A172 (cell line): ENCODE measurements around the gene CPNE4. TPM values are rescaled to one million over a fixed set of nuclear protein-coding genes. Genes with fewer than 3 reads are reported as not detected.
A peak's percentile ranks its signal among the peaks of the same experiment; 100 is the strongest.
"Not testable (repeated sequence)": the region's sequence is repeated elsewhere in the genome, so short reads cannot be mapped to it uniquely, and the experiment has no call there.

Experiments
- DNase-seq: peaks from one replicate; pipeline ENCODE4 v3.0.0-alpha.2; 2015; ENCODE audit warnings: low spot score
- total RNA-seq: library from RNA; depleted of rRNA; stranded (reverse); fragments of >200 nt; shearing (Covaris generic); gene quantifications from 2 replicates; pipeline ENCODE4 v1.2.3, GENCODE V29; 2014; rRNA removed

The CPNE4 gene
- not detected in 2 replicates for total RNA-seq

DNA sequence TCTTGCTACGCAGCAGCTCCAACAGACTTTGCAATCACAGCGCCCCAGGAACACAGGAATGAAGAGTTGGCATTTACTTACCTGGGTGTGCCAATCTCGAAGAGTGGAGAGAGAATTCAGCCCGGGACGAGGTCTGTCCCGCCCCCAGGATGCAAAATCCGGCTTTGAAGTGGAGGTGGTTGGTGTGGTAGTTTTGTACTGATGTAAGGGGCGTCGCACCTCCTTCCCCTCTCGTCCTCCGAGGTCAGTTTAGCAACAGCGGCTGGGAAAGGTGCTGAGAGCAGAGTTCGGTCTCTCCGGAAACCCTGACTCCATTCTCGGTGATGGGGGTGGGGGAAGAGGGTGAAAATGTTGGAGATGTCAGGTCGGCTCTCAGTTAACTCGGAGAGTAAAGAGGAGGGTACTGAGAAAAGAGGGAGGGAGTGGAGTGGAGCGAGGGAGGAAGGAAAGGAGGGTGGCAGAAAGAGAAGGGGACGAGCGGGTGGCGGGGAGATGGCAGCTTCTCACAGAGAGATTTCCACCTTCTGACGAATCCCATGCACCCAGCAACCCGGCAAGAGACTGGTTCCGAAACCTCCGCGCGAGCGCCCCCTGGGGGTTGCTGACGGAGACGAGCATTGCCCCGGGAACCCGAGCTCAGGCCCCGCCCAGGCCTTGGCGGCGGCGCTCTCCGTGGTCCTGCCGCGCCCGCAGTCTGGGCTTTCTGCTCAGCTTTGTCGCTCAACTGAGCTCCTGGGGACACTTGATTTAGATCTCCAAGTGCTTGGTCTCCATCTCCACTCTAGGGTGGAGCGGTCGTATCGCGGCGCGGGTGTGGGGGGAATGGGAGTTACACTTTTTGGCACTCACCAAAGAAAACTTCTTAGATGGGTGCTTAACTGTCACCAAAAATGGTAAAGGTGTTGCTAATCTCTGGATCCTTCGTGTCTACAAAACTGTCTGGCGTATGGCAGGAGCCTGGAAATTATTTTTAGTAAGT lies at the start of gene CPNE4:
Gene CPNE4 (minus strand): TSS at position 529 of the 979 bp plus-strand sequence.
- peak; percentile 65 for DNase-seq

DNA sequence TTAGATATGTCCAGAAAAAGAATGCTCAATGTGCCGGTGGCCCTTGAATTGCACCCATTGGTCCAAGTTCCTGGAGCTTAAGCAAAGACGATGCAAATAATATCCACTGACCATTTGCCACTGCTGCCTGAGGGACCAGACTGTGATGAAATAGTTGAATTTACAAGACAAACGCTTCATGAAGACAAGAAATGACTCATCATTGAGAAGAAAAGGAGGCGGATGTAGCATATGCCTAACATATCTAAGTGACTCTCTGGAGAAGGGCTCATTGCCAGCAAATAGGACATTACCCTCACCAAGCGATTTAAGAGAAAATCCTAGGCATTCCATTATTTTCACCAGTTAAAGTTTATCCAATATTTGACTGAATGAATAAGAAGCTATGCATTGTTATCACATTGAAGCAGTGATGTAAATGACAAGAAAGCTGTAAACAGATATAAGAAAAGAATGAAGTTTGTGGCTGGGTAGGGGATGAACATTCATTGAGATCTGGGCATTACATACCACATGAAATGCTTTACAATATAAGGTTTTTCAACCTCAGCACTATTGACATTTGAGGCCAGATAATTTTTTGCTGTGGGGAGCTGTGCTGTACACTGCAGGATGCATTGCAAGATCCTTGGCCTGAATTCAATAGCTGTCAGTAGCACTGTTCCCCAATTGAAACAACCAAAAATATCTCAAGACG lies 48.9 kb upstream of the CPNE4 start:
- peak; percentile 2 for DNase-seq

DNA sequence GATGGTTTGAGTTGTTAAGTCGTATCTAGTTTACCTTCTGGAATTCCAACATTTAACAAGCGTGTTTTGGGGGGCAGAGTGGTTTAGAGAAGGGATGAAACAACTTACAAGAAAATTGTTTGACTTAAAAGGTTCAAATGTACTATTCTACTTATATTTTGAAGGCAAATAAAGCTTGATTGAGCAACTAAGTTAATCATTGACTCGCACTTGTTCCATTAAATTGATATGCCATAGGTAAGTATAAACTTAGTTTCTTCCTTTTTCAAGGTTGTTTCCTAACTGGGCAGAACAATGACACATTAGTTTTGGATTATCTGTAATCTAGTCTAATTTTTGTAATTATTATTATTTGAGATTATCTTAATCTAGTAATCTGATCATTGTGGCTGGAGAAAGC lies 48.3 kb upstream of the CPNE4 start:
- DNase-seq, result no peak

DNA sequence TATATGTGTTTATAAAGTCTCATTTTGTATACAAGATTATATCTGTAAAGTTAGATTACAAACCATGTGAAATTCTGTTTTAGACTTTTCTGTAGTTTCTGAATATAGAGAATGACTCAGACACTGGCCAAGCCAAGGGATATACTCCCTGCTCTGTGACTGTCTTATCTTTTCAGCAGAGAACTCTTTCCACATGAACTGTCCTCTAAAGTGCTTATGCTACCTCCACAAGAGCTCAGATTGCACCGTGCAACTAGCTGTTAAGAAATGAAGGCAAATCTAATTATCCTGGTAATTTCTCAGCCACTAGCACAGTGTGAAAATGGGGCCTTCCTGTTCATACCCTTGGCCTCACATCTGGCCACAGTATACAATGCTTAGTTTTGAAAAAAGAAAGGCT lies 44.3 kb upstream of the CPNE4 start:
- no peak for DNase-seq

DNA sequence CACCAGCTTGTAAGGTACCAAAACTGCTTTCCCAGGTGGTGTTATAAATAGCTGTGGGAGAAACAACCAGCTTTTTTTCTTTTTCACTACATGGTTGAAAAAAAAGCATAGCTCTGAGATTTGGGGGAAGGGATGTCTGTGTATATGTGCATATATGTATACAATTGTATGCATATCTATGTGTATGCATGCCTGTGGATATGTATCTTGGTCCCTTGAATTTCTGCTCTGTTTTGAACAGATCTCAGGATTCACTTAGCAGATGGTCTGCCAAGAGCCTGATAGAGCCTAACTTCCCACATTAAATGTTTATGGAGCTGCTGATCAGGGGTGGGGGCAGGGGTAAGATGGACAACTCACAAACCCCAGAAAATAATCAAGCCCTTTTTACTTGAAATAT lies 39.0 kb upstream of the CPNE4 start:
- DNase-seq, result no peak

DNA sequence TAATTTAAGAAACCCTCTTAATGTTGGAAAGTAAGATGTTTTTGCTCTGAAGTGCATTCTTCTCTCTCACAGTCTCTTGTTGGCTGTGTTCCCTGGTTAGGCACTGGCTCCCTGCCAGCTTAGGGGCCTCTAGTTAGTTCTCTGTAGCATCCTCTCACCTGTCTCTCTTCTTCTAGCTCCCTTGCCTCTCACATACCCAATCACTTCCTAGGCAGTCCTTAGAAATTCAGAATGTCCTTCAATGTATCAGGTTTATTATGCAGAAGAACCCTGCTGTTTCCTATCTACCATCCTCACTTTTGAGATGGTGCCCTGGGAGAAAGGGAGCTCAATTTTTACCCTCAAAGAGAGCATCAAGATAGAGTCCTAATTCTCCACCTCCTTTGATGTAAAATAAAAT lies 36.2 kb upstream of the CPNE4 start:
- DNase-seq, result no peak

DNA sequence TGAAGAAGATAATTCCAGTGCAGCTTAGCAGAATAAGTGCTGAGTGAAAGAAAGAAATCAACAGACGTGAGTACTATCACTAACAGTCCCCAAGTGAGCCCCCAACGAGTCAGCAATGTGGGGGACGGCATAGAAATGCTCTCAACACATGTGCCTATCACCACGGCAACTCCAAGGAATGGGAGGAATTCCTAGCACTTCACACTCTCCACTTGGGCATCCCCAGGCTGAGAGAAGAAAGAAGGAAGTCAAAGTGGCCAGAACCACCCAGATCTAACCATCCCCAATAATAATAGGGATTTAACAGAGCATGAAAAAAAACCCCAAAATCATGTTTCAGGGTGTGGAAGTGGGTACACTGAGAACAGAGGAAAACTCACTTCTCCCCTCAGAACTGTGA lies 29.3 kb upstream of the CPNE4 start:
- no peak for DNase-seq

DNA sequence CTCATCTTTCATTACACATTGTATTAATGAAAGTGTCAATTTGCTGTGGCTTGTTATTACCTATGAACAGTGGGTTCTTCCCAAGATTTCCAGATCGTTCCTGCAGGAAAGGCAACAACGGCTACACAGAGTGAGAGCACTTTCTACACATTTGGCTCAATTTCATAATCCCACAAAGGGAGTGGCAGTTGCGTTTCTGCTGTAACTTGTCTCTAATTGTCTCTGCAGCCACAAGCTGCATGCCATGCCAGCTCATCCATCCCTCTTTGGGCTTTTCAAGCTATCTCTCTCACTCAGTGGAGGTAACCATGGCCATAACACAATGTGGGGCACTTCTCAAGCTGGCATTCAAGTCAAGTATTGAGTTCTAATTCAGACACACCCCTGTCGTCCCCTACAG lies 27.7 kb upstream of the CPNE4 start:
- DNase-seq, result no peak

DNA sequence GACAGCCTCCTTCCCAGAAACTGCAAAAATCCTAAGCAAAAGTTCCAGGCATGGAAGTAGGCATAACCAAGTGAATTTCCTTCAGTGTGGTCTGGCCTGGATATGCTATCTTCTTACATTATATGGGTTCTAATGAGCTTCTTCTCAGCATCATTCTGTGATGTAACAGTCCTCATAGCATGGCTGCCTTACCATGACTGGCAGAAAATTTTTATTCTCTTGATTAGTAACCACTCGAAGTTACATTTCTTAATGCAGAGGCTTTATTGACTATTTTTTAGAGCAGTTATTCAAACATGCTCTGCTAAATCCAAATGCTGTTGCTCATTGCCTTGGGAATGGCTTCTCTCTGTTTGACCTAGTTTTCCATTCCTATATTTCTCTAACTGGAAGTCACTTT lies 21.1 kb upstream of the CPNE4 start:
- no peak for DNase-seq

DNA sequence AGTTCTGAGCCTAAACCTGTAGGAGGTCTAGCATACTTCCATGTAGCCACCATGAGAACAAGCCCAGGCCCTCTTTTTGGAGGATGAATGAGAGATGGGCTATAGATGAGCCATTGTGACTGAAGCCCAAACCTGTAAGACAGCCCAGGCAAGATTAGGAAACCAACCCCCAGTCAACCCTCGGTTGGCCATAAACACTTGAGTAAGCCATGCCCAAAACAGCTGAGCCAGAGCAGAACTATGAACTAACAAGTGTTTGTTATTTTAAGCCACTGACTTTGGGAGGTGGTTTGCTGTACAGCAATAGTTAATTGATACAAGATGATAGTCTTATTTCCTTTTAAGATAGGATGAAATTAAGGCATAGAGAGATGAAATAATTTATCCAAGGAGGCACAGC lies 12.4 kb upstream of the CPNE4 start:
- DNase-seq, result no peak

DNA sequence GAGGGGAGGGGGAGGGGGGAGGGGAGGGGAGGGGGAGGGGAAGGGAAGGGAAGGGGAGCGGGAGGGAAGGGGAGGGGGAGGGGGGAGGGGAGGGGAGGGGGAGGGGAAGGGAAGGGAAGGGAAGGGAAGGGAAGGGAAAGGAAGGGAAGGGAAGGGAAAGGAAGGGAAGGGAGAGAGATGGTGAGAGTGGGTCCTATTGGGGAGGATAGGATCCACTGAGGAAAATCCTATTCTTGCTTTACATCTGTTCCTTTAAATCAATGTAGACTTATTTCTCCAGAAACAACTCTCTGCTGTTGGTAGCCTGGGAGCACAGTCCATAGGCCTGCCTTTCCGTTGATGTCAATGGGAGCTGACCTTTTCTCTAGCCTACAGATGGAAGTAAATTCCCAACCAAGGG lies 10.1 kb upstream of the CPNE4 start:
- not testable (repeated sequence) for DNase-seq

DNA sequence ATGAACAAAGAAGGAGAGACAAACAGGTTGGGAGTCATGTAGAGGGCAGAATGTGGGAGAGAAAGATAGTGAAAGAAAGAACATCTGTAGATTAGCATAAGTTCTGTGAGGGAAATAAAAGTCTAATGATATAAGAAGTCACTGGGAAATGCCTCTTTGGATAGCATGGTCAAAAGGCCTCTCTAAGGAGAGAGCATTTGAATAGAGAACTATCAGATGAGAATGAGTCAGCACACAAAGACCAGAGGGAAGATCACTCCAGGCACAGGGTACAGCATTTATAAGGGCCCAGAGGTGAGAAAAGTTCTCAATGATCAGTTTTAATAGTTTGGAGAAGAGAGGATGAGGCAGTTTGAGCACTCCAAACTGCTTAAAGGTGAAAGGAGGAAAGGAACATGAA lies 7.9 kb upstream of the CPNE4 start:
- no peak for DNase-seq

DNA sequence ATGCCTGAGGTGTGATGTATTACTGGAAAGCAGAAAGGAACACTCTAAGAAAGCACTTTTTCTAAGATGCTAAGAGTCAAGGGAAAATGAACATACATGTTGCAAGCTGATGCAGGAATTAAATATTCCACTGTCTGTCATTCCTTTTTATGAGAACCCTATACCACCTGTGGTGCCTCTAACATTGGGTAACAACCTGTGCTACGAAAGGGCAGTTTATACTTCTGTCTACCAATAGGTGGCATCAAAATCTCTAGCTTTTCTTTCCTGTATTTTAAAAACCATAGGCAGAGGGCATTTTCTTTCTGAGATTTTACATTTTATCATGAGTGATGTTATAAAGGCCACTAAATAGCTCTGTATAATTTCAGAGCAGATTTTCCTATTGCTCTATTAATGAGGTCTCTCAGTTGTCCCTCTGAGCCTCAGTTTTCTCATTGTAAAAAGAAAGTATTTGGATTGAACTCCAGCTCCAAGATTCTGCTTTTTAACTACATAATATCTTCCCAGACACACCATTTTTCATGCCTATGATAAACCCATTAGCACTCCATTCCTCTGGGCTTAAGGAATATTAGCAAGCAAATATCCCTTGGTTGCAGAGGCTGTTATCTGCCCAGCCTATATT lies 3.5 kb upstream of the CPNE4 start:
- DNase-seq, result peak; percentile 44

DNA sequence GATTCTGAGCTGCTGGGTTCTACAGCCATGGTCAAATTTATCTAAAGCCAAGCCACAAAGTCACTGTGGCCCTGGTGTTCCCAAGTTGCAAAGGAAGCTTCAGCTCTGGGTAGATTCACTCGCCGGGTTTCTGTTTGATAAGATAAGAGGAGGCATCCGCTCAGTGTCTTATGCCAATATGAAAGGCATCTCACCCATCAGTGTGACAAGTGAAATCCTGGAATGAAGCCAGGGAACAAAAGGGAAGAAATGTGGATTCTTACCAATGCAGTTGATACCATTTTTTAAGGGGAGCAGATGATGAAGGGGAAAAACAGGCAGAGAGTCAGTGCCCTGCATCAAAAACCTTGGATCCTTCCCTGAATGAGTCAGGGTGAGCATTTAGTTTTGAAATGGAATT lies 2.8 kb upstream of the CPNE4 start:
- DNase-seq, result no peak

DNA sequence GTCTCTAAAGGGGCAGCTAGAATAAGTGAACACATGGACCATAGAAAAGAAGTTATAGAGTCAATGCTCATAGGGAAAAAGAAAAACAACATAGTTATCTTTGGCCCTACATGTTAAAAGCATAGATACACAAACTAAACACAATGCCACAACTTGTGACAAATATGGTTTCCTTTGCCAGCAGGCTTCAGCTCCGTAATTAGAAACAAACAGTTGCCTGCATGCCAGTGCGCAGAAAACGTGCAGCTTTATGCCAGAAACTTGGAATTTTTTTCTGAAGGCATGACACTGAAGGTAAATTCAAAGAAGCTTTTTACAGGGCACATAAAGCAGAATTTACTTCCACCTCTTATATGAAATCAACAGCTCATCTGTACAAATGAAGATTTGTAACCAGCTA lies 2.2 kb upstream of the CPNE4 start:
- no peak for DNase-seq

DNA sequence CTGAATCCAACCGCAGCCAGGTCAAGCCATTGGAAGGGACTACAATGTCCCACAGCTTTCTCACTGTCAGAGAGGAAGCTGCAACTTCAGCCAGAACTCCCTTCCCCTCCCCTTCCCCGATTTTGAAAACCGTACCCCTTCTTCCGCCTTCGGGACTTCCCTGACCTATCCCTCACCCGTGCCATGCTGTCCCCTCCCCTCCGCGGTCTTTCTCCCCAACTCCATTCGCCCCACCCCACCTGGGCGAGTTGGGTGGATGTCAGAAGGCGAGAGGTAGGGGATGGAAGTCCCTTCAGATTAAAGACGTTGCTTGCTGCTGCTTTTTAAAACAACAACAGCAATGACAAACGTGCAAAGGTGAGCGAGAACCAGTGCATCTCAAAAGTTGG lies 723 bp downstream of the CPNE4 start:
- DNase-seq, result no peak

DNA sequence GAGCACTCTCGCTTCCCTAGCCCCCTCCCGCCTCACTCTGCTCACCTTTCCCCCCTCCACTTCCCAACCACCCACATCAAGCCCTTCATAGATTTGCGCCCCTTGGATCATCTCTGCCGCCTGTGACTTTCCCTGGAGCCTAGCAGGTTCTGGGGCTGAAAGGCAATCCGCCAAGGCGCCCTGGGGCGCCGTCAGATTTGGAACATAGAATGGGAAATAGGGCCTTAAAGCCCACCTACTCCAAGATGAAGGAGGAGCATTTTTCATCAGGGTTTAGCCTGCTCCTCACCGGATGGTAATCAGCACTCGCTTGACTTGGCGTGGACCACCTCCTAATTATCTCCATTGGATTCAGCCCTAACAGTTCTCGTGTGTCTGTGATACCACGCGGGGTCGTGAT lies 1.3 kb downstream of the CPNE4 start:
- DNase-seq, result no peak

DNA sequence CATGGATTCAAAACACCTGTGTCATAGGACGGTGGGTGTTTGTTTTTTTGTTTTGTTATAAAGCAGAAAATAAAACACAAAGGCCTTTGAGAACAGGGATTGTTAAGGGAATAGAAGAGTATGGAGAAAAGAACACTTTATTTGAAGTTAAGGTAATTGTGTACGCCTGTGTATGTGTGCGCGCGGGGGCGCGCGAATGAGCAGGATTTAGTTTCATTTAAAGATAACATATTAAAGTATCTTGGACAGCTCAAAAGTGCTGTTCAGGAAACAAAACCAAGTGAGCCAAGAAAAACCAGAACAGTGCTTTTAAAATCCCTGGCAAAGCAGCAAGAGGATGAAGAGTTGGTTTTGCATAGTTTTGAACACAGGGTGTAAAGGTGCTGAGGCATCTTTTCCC lies 1.9 kb downstream of the CPNE4 start:
- DNase-seq, result no peak

DNA sequence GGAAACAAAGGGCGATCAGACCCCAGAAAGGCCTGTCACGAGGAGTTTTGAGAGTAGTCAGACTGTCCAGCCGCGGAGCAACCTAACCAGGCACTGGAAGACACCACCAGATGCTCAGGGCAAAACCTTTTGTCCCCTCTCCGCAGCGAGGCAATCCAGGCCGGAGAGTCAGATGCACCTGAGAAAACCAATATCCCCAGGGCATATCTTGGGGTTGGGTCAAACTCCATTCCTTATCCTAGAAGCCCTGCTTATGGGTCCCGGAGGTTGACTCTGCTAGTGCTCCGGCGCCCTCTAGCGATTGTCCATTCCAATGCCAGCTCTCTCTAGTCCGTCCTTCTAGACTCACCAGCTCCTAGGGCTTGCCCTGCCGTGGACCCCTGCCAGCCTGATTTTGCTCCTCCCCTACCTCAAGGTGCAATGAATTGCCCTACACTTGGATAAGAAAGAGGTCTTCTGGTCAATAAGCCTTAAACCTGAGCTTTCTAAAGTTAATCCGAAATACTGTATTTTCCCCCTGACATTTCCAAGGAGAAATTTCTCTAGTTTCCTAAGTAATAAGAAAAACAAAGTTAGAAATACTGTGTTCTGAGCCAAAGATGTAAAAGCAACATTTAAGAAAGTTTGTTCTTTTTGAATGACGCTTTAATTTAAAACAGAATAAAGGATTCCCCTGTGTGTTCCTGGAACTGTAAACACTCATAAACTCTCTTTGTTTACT lies 5.5 kb downstream of the CPNE4 start:
- peak; percentile 83 for DNase-seq

DNA sequence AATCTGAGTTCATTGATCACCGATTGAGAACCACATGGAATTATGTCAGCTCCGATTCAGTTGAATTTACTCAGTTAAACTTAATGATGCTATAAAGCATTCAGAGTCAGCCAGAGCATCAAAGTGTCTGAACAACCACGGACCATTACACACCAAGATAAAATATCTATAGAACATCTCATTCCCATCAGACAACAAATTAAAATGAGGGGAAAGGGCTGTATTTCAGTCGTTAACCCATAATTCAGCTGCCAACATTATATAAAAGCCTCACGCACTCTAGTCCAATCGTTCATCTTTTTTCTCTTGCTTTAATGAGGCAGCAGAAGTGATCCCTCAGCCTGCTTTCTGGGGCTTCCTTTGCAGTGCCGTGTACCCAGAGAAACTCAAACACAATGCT lies 11.9 kb downstream of the CPNE4 start:
- DNase-seq, result no peak

DNA sequence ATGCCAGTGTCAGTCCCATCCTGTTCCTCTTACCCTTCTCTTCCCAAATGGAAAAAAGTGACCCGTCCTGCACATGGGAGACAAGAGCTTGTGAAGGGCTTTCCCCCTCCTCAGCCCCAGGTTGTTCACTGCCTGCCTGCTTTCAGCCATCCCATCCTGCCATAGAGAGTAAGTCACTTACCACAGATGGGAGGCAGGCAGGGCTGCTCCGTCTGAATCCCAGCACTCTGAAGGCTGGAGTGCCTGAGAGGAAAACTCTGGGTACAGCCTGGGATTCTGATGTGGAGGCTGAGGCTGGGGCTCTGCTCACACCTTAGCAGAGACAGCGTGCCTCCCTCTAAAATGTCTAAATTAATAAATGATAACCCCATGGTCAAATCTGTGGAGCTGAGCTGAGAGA lies 14.8 kb downstream of the CPNE4 start:
- DNase-seq, result no peak

DNA sequence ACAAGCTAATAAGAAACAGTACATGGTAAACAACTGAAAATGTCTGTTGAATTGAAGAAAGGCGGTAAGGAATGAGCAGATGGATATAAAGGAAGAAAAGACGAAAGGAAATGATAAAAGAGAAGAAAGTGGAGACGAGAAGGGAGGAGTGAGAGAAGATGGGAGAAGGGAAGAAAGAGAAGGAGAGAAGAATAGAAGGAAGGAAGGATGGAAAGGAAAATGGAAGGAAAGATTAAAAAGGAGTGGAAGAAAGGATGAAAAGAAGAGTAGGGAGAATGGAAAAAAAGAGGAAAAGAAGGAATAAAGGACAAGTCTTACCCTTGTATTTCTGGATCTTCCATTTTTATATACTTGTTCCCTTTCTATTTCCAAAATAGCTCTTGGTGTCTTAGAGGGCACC lies 17.7 kb downstream of the CPNE4 start:
- DNase-seq, result no peak
